Loucy (cell line): ENCODE data around the gene ARNT2.

Experiments
- CTCF ChIP-seq: fragments of 200-600 bp; sonication (generic); conservative IDR thresholded peaks from 2 replicates; pipeline ENCODE4 v1.5.1; 2014; ENCODE audit warnings: mild to moderate bottlenecking, antibody characterized with exemption, low read length
- EZH2phosphoT487 ChIP-seq: fragments of 200-600 bp; IDR thresholded peaks from 2 replicates; pipeline ENCODE4 v1.6.1; 2018; ENCODE audit warnings: antibody characterized with exemption, mild to moderate bottlenecking, moderate library complexity, borderline replicate concordance

- TF ChIP-seq CTCF (no peak), EZH2phosphoT487 (no peak)
Observed at GRCh38 chr15:80554560-80554959, 150.4 kb downstream of the ARNT2 start.
